ENCODE data around the gene MRPL22.
"Not testable (repeated sequence)": the region's sequence is repeated elsewhere in the genome, so short reads cannot be mapped to it uniquely, and the experiment has no call there.

MRPL22 gene

GRCh38 chr5:154899151-154899816 is 41.6 kb upstream of the MRPL22 start:
- no peak for TF ChIP-seq CTCF (IDR thresholded peaks at IDR 0.05; ENCODE audit: extremely low read depth, missing control alignments)
- no peak for DNase-seq (ENCODE audit: low spot score)

DNA sequence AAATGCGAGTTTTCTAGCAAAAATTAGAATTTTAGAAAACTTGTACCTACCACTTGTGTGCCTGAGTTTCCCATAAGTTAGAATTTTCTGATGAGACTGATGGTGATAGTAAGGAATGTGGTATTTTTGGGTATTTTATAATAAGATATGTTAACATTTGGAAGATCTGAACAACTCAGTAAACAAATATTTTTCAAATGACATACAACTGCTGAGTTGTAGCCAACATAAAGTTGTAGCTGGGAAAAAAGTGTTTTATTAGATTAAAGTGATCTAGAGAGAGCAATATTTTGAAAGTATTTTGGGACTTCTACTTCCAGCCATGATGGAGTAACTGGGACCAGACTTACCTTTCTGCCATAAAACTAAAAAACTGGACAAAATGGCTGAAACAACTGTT is 40.8 kb upstream of the MRPL22 start:
- TF ChIP-seq CTCF (IDR thresholded peaks at IDR 0.05; ENCODE audit: extremely low read depth, missing control alignments), result no peak
- DNase-seq (ENCODE audit: low spot score), result no peak

- DNase-seq (ENCODE audit: low spot score), result no peak
- TF ChIP-seq CTCF (IDR thresholded peaks at IDR 0.05; ENCODE audit: extremely low read depth, missing control alignments), result no peak
Measured at GRCh38 chr5:154901276-154901675, 39.6 kb upstream of the MRPL22 start.

- no peak for DNase-seq (ENCODE audit: low spot score)
- no peak for TF ChIP-seq CTCF (IDR thresholded peaks at IDR 0.05; ENCODE audit: extremely low read depth, missing control alignments)
Measured at GRCh38 chr5:154901913-154902312, 39.0 kb upstream of the MRPL22 start.

DNA sequence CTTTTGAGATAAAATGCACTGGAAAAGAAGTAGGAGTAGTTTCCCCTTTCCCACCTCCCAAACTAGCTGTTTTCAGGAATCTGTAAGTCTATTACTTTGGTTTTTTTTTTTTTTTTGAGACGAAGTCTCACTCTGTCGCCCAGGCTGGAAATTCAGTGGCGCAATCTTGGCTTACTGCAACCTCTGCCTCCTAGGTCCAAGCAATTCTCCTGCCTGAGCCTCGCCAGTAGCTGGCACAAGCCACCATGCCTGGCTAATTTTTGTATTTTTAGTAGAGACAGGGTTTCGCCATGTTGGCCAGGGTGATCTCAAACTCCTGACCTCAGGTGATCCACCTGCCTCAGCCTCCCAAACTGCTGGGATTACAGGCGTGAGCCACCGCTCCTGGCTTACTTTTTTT is 35.3 kb upstream of the MRPL22 start:
- not testable (repeated sequence) for DNase-seq (ENCODE audit: low spot score)

DNA sequence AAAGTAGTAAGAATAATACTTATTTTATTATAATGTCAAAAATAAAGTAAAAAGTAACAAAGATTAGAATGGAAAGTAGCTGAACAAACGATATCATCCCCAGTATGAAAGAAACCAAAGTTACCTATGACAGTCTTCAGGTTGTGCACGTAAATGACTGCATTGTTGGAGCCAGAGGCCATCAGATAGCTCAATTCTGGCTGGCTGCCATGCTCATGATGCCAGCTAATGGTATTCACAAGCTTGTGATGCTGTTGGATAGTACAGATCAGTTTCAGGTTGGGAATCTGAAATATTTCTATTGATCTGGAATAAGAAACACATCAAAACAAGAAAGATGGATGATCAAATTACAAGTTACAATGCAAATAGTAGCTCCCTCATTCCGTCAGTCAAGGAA is 24.0 kb upstream of the MRPL22 start:
- TF ChIP-seq CTCF (IDR thresholded peaks at IDR 0.05; ENCODE audit: extremely low read depth, missing control alignments), result no peak
- no peak for DNase-seq (ENCODE audit: low spot score)

- DNase-seq (ENCODE audit: low spot score), result no peak
Measured at GRCh38 chr5:154917757-154918156, 23.1 kb upstream of the MRPL22 start.

More at GRCh38 chr5:154917757-154918156, 23.1 kb upstream of the MRPL22 start:
- no peak for TF ChIP-seq CTCF (IDR thresholded peaks at IDR 0.05; ENCODE audit: extremely low read depth, missing control alignments)
